Adipocyte (in vitro differentiated cells): ENCODE data around the gene CSMD2.

Experiments
- DNase-seq: peaks from one replicate; pipeline ENCODE4 v3.0.0-alpha.2; 2015; ENCODE audit warnings: low read depth
- H3K27me3 ChIP-seq: replicated peaks from 2 replicates; pipeline ENCODE4 v1.7.0; 2013; ENCODE audit warnings: mild to moderate bottlenecking, low read length, moderate library complexity; ENCODE audit not compliant: control insufficient read depth, insufficient read depth
- H3K36me3 ChIP-seq: 2 replicates; pipeline ENCODE4 v1.7.0; 2013; ENCODE audit warnings: low read length, mild to moderate bottlenecking, moderate library complexity; ENCODE audit not compliant: control insufficient read depth, insufficient read depth, severe bottlenecking
- H3K4me1 ChIP-seq: 2 replicates; pipeline ENCODE4 v1.7.0; 2013; ENCODE audit warnings: mild to moderate bottlenecking, low read length, moderate library complexity; ENCODE audit not compliant: control insufficient read depth, insufficient read depth
- H3K4me3 ChIP-seq: 2 replicates; pipeline ENCODE4 v1.7.0; 2013; ENCODE audit warnings: mild to moderate bottlenecking, low read length, moderate library complexity
- H3K9ac ChIP-seq: 2 replicates; pipeline ENCODE4 v1.7.0; 2013; ENCODE audit warnings: mild to moderate bottlenecking, low read length, moderate library complexity
- H3K9me3 ChIP-seq: 2 replicates; pipeline ENCODE4 v1.7.0; 2013; ENCODE audit warnings: mild to moderate bottlenecking, low read length, moderate library complexity; ENCODE audit not compliant: control insufficient read depth

The CSMD2 gene

GRCh38 chr1:33692206-33693188 is 472.5 kb downstream of the CSMD2 start:
- peaks cover 14% of the 10 kb centered on the region for H3K36me3 ChIP-seq
- H3K27me3 ChIP-seq: no peaks in the 10 kb centered on the region
- no peak for DNase-seq
- H3K9ac ChIP-seq: no peak overlapping the region
- no peak overlapping the region for H3K4me3 ChIP-seq
- H3K9me3 ChIP-seq: no peaks in the 10 kb centered on the region
- H3K4me1 ChIP-seq: no peaks in the 10 kb centered on the region

- no peak overlapping the region for H3K9ac ChIP-seq
- H3K4me3 ChIP-seq: no peak overlapping the region
- H3K27me3 ChIP-seq: no peaks in the 10 kb centered on the region
- H3K4me1 ChIP-seq: peaks cover 4% of the 10 kb centered on the region
- peaks cover 7% of the 10 kb centered on the region for H3K36me3 ChIP-seq
- DNase-seq: no peak
- H3K9me3 ChIP-seq: no peaks in the 10 kb centered on the region
These were observed 478.0 kb downstream of the CSMD2 start for GRCh38 chr1:33687000-33687399.

GRCh38 chr1:33686551-33686950 is 478.5 kb downstream of the CSMD2 start:
- Histone ChIP-seq H3K4me3 (no peak overlapping the region), H3K27me3 (no peaks in the 10 kb centered on the region), H3K9me3 (no peaks in the 10 kb centered on the region), H3K9ac (no peak overlapping the region), H3K4me1 (peaks cover 4% of the 10 kb centered on the region), H3K36me3 (peaks cover 6% of the 10 kb centered on the region)
- no peak for DNase-seq

GRCh38 chr1:33685256-33685655 is 479.8 kb downstream of the CSMD2 start:
- Histone ChIP-seq H3K4me3 (no peak overlapping the region), H3K36me3 (no peaks in the 10 kb centered on the region), H3K9ac (no peak overlapping the region), H3K27me3 (no peaks in the 10 kb centered on the region), H3K9me3 (no peaks in the 10 kb centered on the region), H3K4me1 (peaks cover 4% of the 10 kb centered on the region)
- peak; percentile 7 for DNase-seq

GRCh38 chr1:33684396-33685179 is 480.4 kb downstream of the CSMD2 start:
- H3K9me3 ChIP-seq: no peaks in the 10 kb centered on the region
- H3K9ac ChIP-seq: no peak overlapping the region
- no peak overlapping the region for H3K4me3 ChIP-seq
- no peaks in the 10 kb centered on the region for H3K27me3 ChIP-seq
- H3K4me1 ChIP-seq: peaks cover 4% of the 10 kb centered on the region
- peak; percentile 16 for DNase-seq
- H3K36me3 ChIP-seq: no peaks in the 10 kb centered on the region

- DNase-seq: peak; percentile 51
- Histone ChIP-seq H3K36me3 (no peaks in the 10 kb centered on the region), H3K27me3 (no peaks in the 10 kb centered on the region), H3K4me3 (no peak overlapping the region), H3K9me3 (no peaks in the 10 kb centered on the region), H3K9ac (no peak overlapping the region), H3K4me1 (peaks cover 4% of the 10 kb centered on the region)
These were observed 481.1 kb downstream of the CSMD2 start for GRCh38 chr1:33683913-33684312.

GRCh38 chr1:33682371-33682770 is 482.7 kb downstream of the CSMD2 start:
- Histone ChIP-seq H3K9me3 (no peaks in the 10 kb centered on the region), H3K27me3 (no peaks in the 10 kb centered on the region), H3K4me3 (no peak overlapping the region), H3K36me3 (no peaks in the 10 kb centered on the region), H3K4me1 (peaks cover 4% of the 10 kb centered on the region), H3K9ac (no peak overlapping the region)
- no peak for DNase-seq

- no peak for DNase-seq
- peaks cover 4% of the 10 kb centered on the region for H3K4me1 ChIP-seq
- H3K9ac ChIP-seq: no peak overlapping the region
- H3K27me3 ChIP-seq: no peaks in the 10 kb centered on the region
- no peaks in the 10 kb centered on the region for H3K9me3 ChIP-seq
- no peaks in the 10 kb centered on the region for H3K36me3 ChIP-seq
- H3K4me3 ChIP-seq: no peak overlapping the region
These were observed 484.7 kb downstream of the CSMD2 start for GRCh38 chr1:33680281-33680840.

- Histone ChIP-seq H3K9me3 (no peaks in the 10 kb centered on the region), H3K4me3 (no peak overlapping the region), H3K9ac (no peak overlapping the region), H3K4me1 (no peaks in the 10 kb centered on the region), H3K27me3 (no peaks in the 10 kb centered on the region), H3K36me3 (peaks cover 3% of the 10 kb centered on the region)
- no peak for DNase-seq
These were observed 494.5 kb downstream of the CSMD2 start for GRCh38 chr1:33670567-33670966.

GRCh38 chr1:33668695-33669094 is 496.3 kb downstream of the CSMD2 start:
- Histone ChIP-seq H3K4me1 (no peaks in the 10 kb centered on the region), H3K9ac (no peak overlapping the region)
- no peak for DNase-seq

More at GRCh38 chr1:33668695-33669094, 496.3 kb downstream of the CSMD2 start:
- H3K36me3 ChIP-seq: peaks cover 3% of the 10 kb centered on the region
- H3K27me3 ChIP-seq: no peaks in the 10 kb centered on the region
- H3K4me3 ChIP-seq: no peak overlapping the region
- no peaks in the 10 kb centered on the region for H3K9me3 ChIP-seq
